ENCODE data around the gene SCMH1. TPM values are rescaled to one million over a fixed set of nuclear protein-coding genes. Genes with fewer than 3 reads are reported as not detected.
"Not testable (repeated sequence)": the region's sequence is repeated elsewhere in the genome, so short reads cannot be mapped to it uniquely, and the experiment has no call there.

Gene SCMH1
- total RNA-seq, 3 donors from 2014 or later: 37.0 to 93.4 (median 53.4) TPM

DNA sequence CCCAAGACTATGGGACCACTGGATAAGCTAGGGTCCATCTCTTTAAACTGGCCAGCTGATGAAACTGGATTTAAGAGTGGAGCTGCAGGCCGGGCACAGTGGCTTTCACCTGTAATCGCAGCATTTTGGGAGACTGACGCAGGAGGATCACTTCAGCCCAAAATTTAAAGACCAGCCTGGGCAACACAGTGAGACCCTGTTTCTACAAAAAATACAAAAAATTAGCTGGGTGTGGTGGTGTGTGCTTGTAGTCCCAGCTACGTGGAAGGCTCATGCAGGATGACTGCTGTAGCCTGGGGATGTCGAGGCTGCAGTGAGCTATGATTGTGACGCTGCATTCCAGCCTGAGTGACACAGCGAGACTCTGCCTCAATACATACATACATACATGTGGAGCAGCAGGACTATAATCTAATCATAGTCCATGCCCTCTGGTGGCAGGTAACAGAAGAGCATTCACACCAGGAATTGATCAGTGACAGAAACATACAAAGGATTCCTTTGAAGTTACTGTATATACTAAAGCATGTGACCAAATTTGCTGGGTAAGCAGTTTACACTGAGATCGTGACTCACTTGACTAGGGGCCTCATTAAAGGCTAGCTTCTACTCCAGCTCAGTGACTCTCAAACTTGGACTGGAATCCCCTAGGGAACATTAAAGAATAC is 119.1 kb downstream of the SCMH1 start:
- Histone ChIP-seq H3K27me3 (no peaks in the 10 kb centered on the region), H3K4me3 (no peak overlapping the region), H3K9me3 (no peaks in the 10 kb centered on the region), H3K4me1 (no peaks in the 10 kb centered on the region), H3K27ac (no peak overlapping the region), H3K36me3 (no peaks in the 10 kb centered on the region)
- DNase-seq (ENCODE audit: low spot score in 2 of 2): no peak
- intact Hi-C loops (cut with DNase I; ENCODE audit: low total_unique reads): no loop called here
- no peak for TF ChIP-seq POLR2AphosphoS5 (IDR thresholded peaks at IDR 0.05)
- TF ChIP-seq POLR2A (IDR thresholded peaks at IDR 0.05): no peak
- TF ChIP-seq, protein P1, sequence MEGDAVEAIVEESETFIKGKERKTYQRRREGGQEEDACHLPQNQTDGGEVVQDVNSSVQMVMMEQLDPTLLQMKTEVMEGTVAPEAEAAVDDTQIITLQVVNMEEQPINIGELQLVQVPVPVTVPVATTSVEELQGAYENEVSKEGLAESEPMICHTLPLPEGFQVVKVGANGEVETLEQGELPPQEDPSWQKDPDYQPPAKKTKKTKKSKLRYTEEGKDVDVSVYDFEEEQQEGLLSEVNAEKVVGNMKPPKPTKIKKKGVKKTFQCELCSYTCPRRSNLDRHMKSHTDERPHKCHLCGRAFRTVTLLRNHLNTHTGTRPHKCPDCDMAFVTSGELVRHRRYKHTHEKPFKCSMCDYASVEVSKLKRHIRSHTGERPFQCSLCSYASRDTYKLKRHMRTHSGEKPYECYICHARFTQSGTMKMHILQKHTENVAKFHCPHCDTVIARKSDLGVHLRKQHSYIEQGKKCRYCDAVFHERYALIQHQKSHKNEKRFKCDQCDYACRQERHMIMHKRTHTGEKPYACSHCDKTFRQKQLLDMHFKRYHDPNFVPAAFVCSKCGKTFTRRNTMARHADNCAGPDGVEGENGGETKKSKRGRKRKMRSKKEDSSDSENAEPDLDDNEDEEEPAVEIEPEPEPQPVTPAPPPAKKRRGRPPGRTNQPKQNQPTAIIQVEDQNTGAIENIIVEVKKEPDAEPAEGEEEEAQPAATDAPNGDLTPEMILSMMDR (IDR thresholded peaks at IDR 0.05): peak in 2 of 3 donors; percentile 33 to 35

DNA sequence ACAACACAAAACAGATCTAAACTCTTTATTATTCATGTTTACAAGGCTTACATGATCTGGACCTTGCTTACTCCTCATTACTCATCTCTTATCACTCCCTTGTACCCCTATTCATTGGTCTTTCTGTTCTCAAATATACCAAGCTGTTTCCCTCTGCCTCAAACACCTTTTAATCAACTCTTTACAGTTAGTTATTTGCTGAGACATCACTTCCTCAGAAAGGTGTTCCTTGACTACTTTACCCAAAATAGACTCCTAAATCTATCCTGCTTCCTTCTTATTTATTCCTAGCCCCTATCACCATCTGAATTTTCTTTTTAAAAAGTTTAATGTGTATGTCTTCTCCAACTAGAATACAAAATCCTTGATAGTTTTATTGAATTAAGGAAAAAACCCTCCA is 120.0 kb downstream of the SCMH1 start:
- H3K9me3 ChIP-seq: no peaks in the 10 kb centered on the region
- intact Hi-C loops (cut with DNase I; ENCODE audit: low total_unique reads): no loop called here
- no peak overlapping the region for H3K4me3 ChIP-seq
- no peaks in the 10 kb centered on the region for H3K4me1 ChIP-seq
- no peaks in the 10 kb centered on the region for H3K27me3 ChIP-seq
- H3K27ac ChIP-seq: no peak overlapping the region
- DNase-seq (ENCODE audit: low spot score in 2 of 2): no peak
- no peaks in the 10 kb centered on the region for H3K36me3 ChIP-seq
- TF ChIP-seq POLR2A (IDR thresholded peaks at IDR 0.05): no peak
- no peak for TF ChIP-seq POLR2AphosphoS5 (IDR thresholded peaks at IDR 0.05)
- TF ChIP-seq, protein P1 (IDR thresholded peaks at IDR 0.05): no peak

DNA sequence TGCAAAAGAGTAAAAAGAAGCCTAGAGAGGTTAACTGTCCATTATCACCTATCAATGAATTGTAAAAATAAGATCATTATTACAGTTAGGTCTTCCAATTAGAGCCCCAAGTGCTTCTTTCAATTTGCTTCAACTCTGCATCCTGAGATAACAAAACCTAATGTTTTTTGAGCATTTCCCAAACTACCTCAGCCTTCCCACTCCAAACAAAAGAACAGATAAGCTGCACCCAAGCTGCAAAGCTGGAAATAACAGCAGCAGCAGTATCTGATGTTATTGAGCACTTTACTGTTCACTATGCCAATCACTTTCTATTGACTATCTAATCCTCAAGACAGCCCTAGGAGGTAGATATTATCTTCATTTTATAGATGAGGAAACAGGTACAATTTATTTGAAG is 123.5 kb downstream of the SCMH1 start:
- no peaks in the 10 kb centered on the region for H3K27me3 ChIP-seq
- TF ChIP-seq, protein P1 (IDR thresholded peaks at IDR 0.05): no peak
- H3K4me3 ChIP-seq: no peak overlapping the region
- intact Hi-C loops (cut with DNase I; ENCODE audit: low total_unique reads): no loop called here
- no peaks in the 10 kb centered on the region for H3K36me3 ChIP-seq
- no peak for DNase-seq (ENCODE audit: low spot score in 2 of 2)
- H3K27ac ChIP-seq: no peak overlapping the region
- no peaks in the 10 kb centered on the region for H3K4me1 ChIP-seq
- H3K9me3 ChIP-seq: no peaks in the 10 kb centered on the region

DNA sequence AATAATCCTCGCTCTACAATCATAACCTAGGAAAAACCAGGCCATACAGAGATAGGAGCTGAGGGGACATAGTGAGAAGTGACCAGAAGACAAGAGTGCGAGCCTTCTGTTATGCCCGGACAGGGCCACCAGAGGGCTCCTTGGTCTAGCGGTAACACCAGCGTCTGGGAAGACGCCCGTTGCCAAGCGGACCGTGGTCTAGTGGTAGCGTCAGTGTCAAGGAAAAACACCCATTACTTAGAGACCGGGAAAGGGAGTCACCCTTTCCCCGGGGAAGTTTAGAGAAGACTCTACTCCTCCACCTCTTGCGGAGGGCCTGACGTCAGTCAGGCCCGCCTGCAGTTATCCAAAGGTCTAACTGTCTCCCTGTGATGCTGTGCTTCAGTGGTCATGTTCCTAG is 124.9 kb downstream of the SCMH1 start:
- H3K4me3 ChIP-seq; H3K36me3 ChIP-seq; intact Hi-C loops (cut with DNase I; ENCODE audit: low total_unique reads); H3K9me3 ChIP-seq; H3K27ac ChIP-seq; H3K27me3 ChIP-seq; H3K4me1 ChIP-seq; DNase-seq (ENCODE audit: low spot score in 2 of 2): not testable (repeated sequence)

DNA sequence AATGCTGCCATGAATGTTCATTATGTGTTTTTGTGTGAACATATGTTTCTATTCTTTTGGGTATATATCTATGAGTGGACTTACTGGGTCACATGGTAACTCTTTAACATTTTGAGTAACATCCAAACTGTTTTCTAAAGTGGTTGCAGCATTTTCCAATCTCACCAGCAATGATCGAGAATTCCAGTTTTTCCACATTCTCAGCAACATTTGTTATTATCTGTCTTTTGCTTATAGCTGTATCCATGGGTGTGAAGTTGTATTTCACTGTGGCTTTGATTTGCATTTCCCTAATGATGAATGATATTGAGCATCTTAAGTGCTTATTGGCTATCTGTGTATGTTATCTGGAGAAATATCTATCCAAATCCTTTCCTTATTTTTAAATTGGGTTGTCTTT is 131.4 kb downstream of the SCMH1 start:
- no peaks in the 10 kb centered on the region for H3K36me3 ChIP-seq
- no peak for DNase-seq (ENCODE audit: low spot score in 2 of 2)
- no peak overlapping the region for H3K4me3 ChIP-seq
- no peaks in the 10 kb centered on the region for H3K27me3 ChIP-seq
- no peak for TF ChIP-seq POLR2AphosphoS5 (IDR thresholded peaks at IDR 0.05)
- H3K27ac ChIP-seq: peak overlapping the region in 1 of 2 donors; percentile 91
- intact Hi-C loops (cut with DNase I; ENCODE audit: low total_unique reads): no loop called here
- peaks cover 3 to 11% of the 10 kb centered on the region in 2 donors for H3K4me1 ChIP-seq
- H3K9me3 ChIP-seq: no peaks in the 10 kb centered on the region

DNA sequence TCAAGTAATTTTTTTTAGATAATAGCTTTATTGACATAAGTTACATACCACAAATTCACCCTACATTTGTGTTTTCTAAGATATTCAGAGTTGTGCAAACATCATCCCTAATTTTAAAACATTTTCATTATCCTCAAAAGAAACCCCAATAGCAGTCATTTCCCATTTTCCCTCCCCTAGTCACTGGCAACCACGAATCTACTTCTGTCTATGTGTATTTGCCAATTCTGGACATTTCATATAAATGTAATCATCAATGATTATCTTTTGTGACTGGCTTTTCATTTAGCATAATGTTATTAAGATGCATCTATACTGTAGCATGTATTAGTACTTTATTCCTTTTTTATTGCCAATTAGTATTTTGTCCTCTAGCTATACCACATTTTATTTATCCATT is 131.8 kb downstream of the SCMH1 start:
- Histone ChIP-seq H3K4me1 (peaks cover 3 to 11% of the 10 kb centered on the region in 2 donors), H3K36me3 (no peaks in the 10 kb centered on the region), H3K27ac (peak overlapping the region; percentile 91 to 95), H3K4me3 (no peak overlapping the region), H3K27me3 (no peaks in the 10 kb centered on the region), H3K9me3 (no peaks in the 10 kb centered on the region)
- TF ChIP-seq POLR2A (IDR thresholded peaks at IDR 0.05) (no peak), POLR2AphosphoS5 (IDR thresholded peaks at IDR 0.05) (no peak)
- TF ChIP-seq, protein P1 (IDR thresholded peaks at IDR 0.05): no peak
- no peak for DNase-seq (ENCODE audit: low spot score in 2 of 2)
- intact Hi-C loops (cut with DNase I; ENCODE audit: low total_unique reads): no loop called here

Data from breast epithelium (tissue), 4 donors.